GM12801 (cell line): ENCODE data around the gene METTL16.

Experiments used
- TF ChIP-seq, protein P1 (sequence below): IDR thresholded peaks from one replicate; pipeline ENCODE4 v1.5.1; 2011; ENCODE audit warnings: control low read depth; ENCODE audit not compliant: insufficient read length; ENCODE audit errors: extremely low read depth

Gene METTL16

DNA sequence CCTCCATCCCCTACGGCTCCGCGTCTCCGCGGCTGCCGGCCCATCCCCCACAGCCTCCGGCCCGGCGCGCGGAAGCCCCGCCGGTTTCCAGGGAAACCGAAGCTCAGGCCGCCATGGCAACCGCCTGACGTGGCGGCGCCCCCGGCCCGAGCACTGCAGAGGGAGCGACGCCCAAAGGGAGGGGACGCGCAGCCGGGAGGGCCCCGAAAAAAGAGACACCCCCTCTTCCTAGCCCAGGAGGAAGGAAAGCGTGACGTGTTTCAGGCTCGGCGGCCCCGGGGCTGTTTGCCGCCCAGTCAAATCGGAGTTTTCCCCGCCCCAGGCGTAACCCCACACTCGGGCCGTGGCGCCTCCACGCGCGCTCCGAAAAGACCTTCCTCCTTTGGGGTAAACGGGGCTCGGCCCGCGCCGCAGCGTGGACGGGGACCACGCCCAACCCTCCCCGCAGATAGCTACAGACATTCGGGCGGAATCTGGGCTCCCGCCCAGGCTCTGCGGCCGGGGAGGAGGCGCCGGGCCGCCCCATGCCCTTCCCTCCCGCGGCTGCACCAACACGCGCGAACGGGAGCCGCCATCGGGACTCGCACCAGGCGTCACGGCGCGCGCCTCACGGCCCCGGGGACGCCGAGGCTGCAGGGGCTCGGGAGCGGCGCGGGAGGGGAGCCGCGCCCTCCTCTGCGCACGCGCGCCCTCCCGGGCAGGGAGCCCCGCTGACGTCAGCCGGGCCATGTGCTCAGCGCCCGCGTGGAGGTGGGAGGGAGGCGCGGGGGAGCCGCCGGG lies 118.3 kb downstream of the METTL16 start:
- TF ChIP-seq, protein P1, sequence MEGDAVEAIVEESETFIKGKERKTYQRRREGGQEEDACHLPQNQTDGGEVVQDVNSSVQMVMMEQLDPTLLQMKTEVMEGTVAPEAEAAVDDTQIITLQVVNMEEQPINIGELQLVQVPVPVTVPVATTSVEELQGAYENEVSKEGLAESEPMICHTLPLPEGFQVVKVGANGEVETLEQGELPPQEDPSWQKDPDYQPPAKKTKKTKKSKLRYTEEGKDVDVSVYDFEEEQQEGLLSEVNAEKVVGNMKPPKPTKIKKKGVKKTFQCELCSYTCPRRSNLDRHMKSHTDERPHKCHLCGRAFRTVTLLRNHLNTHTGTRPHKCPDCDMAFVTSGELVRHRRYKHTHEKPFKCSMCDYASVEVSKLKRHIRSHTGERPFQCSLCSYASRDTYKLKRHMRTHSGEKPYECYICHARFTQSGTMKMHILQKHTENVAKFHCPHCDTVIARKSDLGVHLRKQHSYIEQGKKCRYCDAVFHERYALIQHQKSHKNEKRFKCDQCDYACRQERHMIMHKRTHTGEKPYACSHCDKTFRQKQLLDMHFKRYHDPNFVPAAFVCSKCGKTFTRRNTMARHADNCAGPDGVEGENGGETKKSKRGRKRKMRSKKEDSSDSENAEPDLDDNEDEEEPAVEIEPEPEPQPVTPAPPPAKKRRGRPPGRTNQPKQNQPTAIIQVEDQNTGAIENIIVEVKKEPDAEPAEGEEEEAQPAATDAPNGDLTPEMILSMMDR, result no peak

DNA sequence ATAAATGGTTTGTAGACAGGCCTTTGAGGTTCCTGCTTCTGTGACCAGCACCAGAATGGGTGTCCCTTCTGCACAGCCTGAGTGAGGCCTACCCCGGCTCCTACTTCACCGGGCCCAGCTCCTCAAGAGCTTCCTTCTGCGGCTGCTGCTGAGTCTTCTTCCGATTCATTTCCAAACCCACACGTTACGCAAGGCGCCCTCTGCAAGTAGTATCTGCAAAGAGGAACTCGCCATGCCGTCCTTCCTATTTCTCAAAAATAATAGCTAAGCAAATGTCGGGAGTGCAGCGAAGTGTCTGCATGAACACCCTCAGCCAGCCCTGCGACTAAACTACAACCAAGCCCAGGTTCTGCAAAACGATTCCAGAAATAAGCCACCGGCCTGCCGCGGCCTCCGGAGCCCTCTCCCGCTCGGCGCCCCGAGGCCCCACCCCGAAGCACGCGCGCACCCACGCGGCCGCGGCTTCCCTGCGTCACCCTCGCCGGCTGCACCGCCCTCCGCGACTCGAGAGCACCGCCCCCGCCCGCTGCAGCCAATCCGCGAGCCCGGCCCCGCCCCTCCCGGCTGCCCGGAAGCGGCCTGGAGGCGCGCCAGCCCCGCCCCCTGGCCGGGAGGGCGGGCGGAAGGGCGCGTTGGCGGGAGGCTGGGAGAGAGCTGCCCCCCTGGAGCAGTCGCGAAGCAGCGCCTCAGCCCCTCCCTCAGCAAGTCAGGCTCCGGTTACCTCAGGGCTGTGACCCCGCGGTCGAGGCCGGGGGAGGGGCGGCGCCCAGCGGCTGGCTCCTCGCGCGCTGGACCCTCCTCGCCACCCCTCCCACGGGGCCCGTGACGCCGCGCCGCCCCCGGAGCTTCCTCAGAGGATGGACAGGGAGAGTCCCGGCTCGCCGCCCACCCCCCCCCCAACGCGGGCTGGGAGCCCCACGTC lies 119.2 kb downstream of the METTL16 start:
- TF ChIP-seq, protein P1, result no peak

DNA sequence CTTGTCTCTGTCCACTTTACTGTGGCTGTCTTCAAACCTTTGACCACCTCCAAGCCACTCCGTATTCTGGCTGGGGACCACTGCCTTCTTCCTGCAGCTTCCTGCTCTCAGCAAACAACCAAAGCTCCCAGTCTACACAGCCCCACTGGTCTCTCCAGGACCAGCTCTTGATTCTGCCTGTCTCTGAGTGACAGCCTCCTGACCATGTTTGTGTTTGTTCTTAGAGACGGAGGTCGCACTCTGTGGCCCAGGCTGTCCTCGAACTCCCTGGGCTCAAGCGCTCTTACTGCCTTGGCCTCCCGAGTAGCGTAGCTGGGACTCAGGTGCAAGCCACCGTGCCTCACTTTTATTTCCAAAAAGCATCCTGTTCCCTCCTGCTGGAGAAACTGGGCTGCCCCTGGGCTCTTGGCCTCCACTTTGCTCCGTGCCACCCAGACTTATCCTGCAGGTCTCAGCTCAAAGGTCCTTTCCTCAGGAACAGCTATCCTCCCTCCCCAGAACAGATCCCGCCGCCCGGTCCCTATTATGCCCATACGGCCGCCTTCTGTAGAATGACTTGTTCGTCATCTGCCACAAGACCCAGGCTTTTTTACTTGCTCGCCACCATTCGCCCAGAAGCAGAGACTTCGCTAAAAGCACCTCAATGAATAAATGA lies 120.0 kb downstream of the METTL16 start:
- TF ChIP-seq, protein P1, result no peak

DNA sequence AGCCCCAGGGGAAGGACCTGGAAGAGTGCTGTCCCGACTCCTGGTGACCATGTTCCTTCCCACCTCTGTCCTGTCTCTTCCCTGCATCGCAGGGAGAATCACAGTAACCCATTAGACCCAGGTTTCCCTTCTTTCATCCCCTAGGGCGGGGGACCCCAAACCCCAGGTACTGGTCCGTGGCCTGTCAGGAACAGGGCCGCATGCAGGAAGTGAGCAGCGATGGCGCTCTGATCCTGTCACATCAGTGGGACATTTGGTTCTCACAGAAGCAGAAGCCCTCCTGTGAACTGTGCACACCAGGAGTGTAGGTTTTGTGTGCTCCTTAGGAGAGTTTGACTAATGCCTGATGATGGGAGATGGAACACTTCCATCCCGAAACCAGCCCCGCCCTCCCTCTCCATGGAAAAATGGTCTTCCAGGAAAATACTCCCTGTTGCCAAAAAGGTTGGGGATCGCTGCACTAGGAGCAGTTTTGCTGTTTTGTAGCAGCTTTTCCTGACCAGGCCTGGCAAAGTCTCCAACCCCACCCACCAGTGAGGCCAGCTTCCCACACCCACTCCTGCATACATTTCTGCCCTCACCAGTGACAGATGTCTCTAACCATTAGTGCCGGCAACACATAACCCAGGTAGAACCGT lies 121.4 kb downstream of the METTL16 start:
- TF ChIP-seq, protein P1, result no peak

DNA sequence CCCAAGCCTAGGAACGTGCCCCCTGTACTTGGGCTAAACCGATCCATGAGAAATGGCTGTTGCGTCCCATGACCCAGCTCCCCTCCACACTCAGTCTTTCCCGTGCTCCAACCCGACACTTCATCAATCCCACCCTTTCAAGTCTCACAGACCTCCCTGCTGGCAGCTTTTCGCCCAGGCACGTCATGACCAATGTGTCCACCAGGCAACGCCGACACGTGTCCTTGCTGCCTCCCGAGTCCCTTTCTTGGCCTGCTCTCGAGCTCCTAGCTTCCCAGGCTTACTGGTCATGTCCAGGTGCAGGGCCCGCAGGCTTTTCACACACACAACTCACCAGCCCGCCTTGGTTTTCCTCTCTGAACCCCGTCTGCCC lies 123.0 kb downstream of the METTL16 start:
- TF ChIP-seq, protein P1, result no peak

DNA sequence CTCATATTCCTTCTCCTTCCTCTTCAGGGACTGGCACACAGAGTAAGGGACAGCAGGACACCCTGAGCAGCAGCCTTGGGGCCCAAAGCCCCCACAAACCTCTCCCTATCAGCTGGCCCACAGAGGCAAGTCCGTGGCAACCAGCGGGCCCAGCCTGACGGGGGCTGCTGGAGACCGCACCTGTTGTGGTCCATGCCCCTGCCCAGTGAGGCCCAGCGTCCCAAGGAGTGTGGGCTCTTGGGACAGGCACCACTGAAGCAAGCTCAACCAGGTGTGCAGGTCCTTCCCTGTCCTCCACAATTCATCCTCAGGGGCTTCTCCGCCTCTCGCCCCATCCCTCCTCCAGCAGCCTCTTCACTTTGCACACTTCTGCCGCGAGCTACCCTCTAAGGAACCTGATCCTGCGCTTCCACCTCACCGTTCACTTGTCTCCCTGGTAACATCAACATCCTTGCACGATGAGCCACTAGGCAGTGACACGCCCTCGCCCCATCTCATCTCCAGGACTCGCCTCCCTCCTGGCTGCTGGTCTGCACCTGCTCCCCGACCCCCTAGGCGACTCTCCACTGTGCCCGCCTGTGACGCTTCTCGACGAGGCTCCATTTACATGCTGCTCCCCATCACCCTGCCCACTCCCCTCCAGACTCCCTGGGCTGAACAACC lies 123.5 kb downstream of the METTL16 start:
- TF ChIP-seq, protein P1, result no peak
